ENCODE data around the gene DCLK1. TPM values are rescaled to one million over a fixed set of nuclear protein-coding genes. Genes with fewer than 3 reads are reported as not detected.

Gene DCLK1
- total and polyA plus RNA-seq, 4 donors, result 0.04 to 0.56 (median 0.20) TPM

DNA sequence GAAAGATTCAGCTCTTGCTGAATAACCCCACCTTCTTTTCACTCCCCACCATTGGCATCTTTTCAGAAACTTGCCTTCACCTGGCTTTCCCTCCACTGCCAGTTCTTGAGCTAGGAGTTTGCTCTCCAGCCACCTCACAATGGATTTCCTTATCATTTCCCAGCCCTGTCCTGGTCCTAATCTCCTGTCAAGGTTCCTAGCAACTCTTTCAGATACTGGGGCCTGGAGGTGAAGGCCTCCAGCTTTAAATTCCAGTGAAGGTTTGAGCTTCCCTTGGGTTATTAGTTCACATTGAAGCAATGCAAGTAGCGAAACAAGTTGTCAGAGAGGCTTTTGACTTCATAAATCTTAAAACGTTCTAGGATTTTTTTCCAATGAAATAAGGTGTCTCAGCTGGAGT, 333.9 kb downstream of the DCLK1 start:
- no peak for DNase-seq (ENCODE audit: low spot score)
- Histone ChIP-seq H3K9ac (ENCODE audit: low read depth in 1 of 2, low read length in 2 of 2) (no peak overlapping the region), H3K36me3 (ENCODE audit: control insufficient read depth in 4 of 4, insufficient read depth in 3 of 4, low read depth in 1 of 4, low read length in 3 of 4) (no peaks in the 10 kb centered on the region), H3K27ac (ENCODE audit: low read depth in 1 of 2, low read length in 2 of 2) (no peak overlapping the region), H3K27me3 (ENCODE audit: control insufficient read depth in 4 of 4, insufficient read depth in 4 of 4, low read length in 3 of 4) (peaks cover 0 to 4% (median 0%) of the 10 kb centered on the region in 4 donors), H3K4me1 (ENCODE audit: control insufficient read depth in 4 of 4, insufficient read depth in 4 of 4, low read length in 3 of 4) (no peaks in the 10 kb centered on the region), H3K9me3 (ENCODE audit: control insufficient read depth in 4 of 4, low read length in 3 of 4) (no peaks in the 10 kb centered on the region), H3K4me3 (ENCODE audit: low read depth in 1 of 3, low read length in 3 of 3) (no peak overlapping the region)
- TF ChIP-seq, protein P1, sequence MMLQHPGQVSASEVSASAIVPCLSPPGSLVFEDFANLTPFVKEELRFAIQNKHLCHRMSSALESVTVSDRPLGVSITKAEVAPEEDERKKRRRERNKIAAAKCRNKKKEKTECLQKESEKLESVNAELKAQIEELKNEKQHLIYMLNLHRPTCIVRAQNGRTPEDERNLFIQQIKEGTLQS (IDR thresholded peaks at IDR 0.05), result no peak
- TF ChIP-seq RXRA (IDR thresholded peaks at IDR 0.05), result no peak
- WGBS, result 64% methylated on average over 2 of the region's 2 CpGs

DNA sequence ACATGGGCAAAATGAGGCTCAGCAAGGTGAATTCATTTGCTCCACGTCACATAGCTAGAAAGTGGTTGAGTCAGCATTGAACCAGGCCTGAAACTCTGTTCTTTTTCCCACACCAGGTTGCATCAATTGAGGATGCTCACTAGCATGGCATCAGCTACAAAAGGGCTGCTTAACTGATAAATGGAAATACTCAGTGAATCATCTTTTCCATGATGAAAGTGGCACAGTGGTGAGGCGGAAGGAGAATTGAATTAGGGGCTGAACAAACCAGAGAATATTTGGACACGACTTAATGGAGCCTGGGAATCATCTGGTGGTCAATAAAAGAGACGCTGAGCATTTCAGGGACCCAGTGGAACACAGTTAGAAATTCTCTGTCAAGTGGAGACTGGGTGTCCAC, 334.6 kb downstream of the DCLK1 start:
- Histone ChIP-seq H3K4me1 (ENCODE audit: control insufficient read depth in 4 of 4, insufficient read depth in 4 of 4, low read length in 3 of 4) (peaks cover 0 to 1% (median 0%) of the 10 kb centered on the region in 4 donors), H3K27ac (ENCODE audit: low read depth in 1 of 2, low read length in 2 of 2) (no peak overlapping the region)
- WGBS, result 74% methylated on average over 4 of the region's 4 CpGs

DNA sequence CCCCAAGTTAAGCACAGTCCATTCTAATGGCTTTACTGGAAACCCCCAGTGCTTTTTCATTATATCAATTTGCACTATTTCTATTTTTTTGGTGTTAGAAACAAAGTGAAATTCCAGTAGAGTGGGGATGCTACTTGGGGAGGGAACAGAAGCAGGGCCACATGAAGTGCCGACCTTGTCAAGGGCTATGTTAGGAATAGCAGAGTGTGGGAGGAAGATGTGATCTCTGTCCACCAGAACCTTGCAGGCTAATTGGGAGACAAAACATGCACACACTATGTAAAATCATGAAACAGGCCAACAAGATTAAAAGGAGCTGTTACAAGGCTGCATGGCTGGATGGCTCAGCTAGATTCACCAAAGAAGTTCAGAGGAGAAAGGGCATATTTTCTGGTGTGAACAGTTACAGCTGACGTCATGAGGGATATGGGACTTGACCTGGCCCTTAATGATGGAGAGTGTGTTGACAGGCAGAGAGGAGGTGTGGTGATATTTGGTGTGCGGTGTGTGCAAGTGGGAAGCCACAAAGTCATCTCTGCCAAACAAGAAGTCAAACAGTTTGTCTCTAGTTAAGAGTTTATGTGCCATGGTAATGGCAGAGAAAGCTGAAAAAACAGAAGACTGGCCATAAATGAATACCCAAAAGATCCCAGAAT, 336.3 kb downstream of the DCLK1 start:
- TF ChIP-seq NR2F2 (IDR thresholded peaks at IDR 0.05) (no peak), TAF1 (conservative IDR thresholded peaks at IDR 0.05) (no peak), RAD21 (IDR thresholded peaks at IDR 0.05) (no peak), SP1 (IDR thresholded peaks at IDR 0.05) (no peak)
- TF ChIP-seq, protein P2, sequence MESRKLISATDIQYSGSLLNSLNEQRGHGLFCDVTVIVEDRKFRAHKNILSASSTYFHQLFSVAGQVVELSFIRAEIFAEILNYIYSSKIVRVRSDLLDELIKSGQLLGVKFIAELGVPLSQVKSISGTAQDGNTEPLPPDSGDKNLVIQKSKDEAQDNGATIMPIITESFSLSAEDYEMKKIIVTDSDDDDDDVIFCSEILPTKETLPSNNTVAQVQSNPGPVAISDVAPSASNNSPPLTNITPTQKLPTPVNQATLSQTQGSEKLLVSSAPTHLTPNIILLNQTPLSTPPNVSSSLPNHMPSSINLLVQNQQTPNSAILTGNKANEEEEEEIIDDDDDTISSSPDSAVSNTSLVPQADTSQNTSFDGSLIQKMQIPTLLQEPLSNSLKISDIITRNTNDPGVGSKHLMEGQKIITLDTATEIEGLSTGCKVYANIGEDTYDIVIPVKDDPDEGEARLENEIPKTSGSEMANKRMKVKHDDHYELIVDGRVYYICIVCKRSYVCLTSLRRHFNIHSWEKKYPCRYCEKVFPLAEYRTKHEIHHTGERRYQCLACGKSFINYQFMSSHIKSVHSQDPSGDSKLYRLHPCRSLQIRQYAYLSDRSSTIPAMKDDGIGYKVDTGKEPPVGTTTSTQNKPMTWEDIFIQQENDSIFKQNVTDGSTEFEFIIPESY (IDR thresholded peaks at IDR 0.05), result no peak
- TF ChIP-seq, protein P3, sequence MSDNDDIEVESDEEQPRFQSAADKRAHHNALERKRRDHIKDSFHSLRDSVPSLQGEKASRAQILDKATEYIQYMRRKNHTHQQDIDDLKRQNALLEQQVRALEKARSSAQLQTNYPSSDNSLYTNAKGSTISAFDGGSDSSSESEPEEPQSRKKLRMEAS (IDR thresholded peaks at IDR 0.05), result no peak
- Histone ChIP-seq H3K27ac (ENCODE audit: low read depth in 1 of 2, low read length in 2 of 2) (no peak overlapping the region), H3K36me3 (ENCODE audit: control insufficient read depth in 4 of 4, insufficient read depth in 3 of 4, low read depth in 1 of 4, low read length in 3 of 4) (no peaks in the 10 kb centered on the region), H3K4me3 (ENCODE audit: low read depth in 1 of 3, low read length in 3 of 3) (no peak overlapping the region), H3K27me3 (ENCODE audit: control insufficient read depth in 4 of 4, insufficient read depth in 4 of 4, low read length in 3 of 4) (no peaks in the 10 kb centered on the region), H3K9ac (ENCODE audit: low read depth in 1 of 2, low read length in 2 of 2) (no peak overlapping the region), H3K9me3 (ENCODE audit: control insufficient read depth in 4 of 4, low read length in 3 of 4) (no peaks in the 10 kb centered on the region), H3K4me1 (ENCODE audit: control insufficient read depth in 4 of 4, insufficient read depth in 4 of 4, low read length in 3 of 4) (peaks cover 0 to 3% (median 0%) of the 10 kb centered on the region in 4 donors)
- WGBS, result 86% methylated on average over 3 of the region's 3 CpGs
- DNase-seq (ENCODE audit: low spot score), result no peak

More for the DNA sequence above, 334.6 kb downstream of the DCLK1 start:
- TF ChIP-seq JUND (IDR thresholded peaks at IDR 0.05), result no peak
- no peak for TF ChIP-seq HNF4G (IDR thresholded peaks at IDR 0.05)
- no peak for TF ChIP-seq HNF4A (conservative IDR thresholded peaks at IDR 0.05)
- no peak for TF ChIP-seq YY1 (IDR thresholded peaks at IDR 0.05)
- no peak for TF ChIP-seq EGR1 (IDR thresholded peaks at IDR 0.05; ENCODE audit: low read depth in 2 of 2)
- TF ChIP-seq RXRA (IDR thresholded peaks at IDR 0.05), result no peak
- no peak for TF ChIP-seq FOXA1 (IDR thresholded peaks at IDR 0.05)
- no peak for TF ChIP-seq FOXA2 (IDR thresholded peaks at IDR 0.05)
- TF ChIP-seq, protein P4, sequence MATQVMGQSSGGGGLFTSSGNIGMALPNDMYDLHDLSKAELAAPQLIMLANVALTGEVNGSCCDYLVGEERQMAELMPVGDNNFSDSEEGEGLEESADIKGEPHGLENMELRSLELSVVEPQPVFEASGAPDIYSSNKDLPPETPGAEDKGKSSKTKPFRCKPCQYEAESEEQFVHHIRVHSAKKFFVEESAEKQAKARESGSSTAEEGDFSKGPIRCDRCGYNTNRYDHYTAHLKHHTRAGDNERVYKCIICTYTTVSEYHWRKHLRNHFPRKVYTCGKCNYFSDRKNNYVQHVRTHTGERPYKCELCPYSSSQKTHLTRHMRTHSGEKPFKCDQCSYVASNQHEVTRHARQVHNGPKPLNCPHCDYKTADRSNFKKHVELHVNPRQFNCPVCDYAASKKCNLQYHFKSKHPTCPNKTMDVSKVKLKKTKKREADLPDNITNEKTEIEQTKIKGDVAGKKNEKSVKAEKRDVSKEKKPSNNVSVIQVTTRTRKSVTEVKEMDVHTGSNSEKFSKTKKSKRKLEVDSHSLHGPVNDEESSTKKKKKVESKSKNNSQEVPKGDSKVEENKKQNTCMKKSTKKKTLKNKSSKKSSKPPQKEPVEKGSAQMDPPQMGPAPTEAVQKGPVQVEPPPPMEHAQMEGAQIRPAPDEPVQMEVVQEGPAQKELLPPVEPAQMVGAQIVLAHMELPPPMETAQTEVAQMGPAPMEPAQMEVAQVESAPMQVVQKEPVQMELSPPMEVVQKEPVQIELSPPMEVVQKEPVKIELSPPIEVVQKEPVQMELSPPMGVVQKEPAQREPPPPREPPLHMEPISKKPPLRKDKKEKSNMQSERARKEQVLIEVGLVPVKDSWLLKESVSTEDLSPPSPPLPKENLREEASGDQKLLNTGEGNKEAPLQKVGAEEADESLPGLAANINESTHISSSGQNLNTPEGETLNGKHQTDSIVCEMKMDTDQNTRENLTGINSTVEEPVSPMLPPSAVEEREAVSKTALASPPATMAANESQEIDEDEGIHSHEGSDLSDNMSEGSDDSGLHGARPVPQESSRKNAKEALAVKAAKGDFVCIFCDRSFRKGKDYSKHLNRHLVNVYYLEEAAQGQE (IDR thresholded peaks at IDR 0.05), result no peak
- no peak for TF ChIP-seq NR2F2 (IDR thresholded peaks at IDR 0.05)
- no peak for TF ChIP-seq GABPA (IDR thresholded peaks at IDR 0.05 in 1 of 2, conservative IDR thresholded peaks at IDR 0.05 in 1 of 2)
- H3K9me3 ChIP-seq (ENCODE audit: control insufficient read depth in 4 of 4, low read length in 3 of 4), result no peaks in the 10 kb centered on the region
- H3K27me3 ChIP-seq (ENCODE audit: control insufficient read depth in 4 of 4, insufficient read depth in 4 of 4, low read length in 3 of 4), result peaks cover 0 to 4% (median 0%) of the 10 kb centered on the region in 4 donors
- DNase-seq (ENCODE audit: low spot score), result no peak
- no peak overlapping the region for H3K4me3 ChIP-seq (ENCODE audit: low read depth in 1 of 3, low read length in 3 of 3)
- H3K36me3 ChIP-seq (ENCODE audit: control insufficient read depth in 4 of 4, insufficient read depth in 3 of 4, low read depth in 1 of 4, low read length in 3 of 4), result no peaks in the 10 kb centered on the region
- no peak overlapping the region for H3K9ac ChIP-seq (ENCODE audit: low read depth in 1 of 2, low read length in 2 of 2)
